GM20000 (cell line): Measurements from ENCODE around the gene FBN2.

Experiments
- DNase-seq: peaks from one replicate; pipeline ENCODE4 v3.0.0; 2012; ENCODE audit warnings: low spot score
- CTCF ChIP-seq: IDR thresholded peaks from 2 replicates; pipeline ENCODE4 v1.5.1; 2012; ENCODE audit warnings: mild to moderate bottlenecking, control low read depth; ENCODE audit errors: extremely low read depth, missing control alignments

The FBN2 gene

GRCh38 chr5:128350705-128351104 is 187.3 kb downstream of the FBN2 start:
- DNase-seq: no peak
- TF ChIP-seq CTCF: no peak

- TF ChIP-seq CTCF: no peak
- DNase-seq: no peak
Observed at GRCh38 chr5:128349044-128349858, 188.8 kb downstream of the FBN2 start.

- DNase-seq: no peak
- TF ChIP-seq CTCF: no peak
Observed at GRCh38 chr5:128346038-128346437, 192.0 kb downstream of the FBN2 start.

- no peak for TF ChIP-seq CTCF
- no peak for DNase-seq
Observed at GRCh38 chr5:128345247-128345646, 192.8 kb downstream of the FBN2 start.

- DNase-seq: no peak
- TF ChIP-seq CTCF: no peak
Observed at GRCh38 chr5:128343168-128343567, 194.9 kb downstream of the FBN2 start.

GRCh38 chr5:128341056-128341455 is 197.0 kb downstream of the FBN2 start:
- no peak for DNase-seq
- no peak for TF ChIP-seq CTCF

GRCh38 chr5:128340648-128341047 is 197.4 kb downstream of the FBN2 start:
- DNase-seq: no peak
- no peak for TF ChIP-seq CTCF
